ENCODE data around the gene TBCCD1.
"Not testable (repeated sequence)": the region's sequence is repeated elsewhere in the genome, so short reads cannot be mapped to it uniquely, and the experiment has no call there.

TBCCD1 gene

GRCh38 chr3:186549497-186549896 is 17.6 kb downstream of the TBCCD1 start:
- DNase-seq (ENCODE audit: low read depth in 2 of 2) = no peak

- no peak for DNase-seq (ENCODE audit: low read depth in 2 of 2)
Observed at GRCh38 chr3:186544281-186544680, 22.9 kb downstream of the TBCCD1 start, which contains the start of gene CRYGS. Gene CRYGS, minus strand, starts transcription at chr3:186544380. Its CDS starts 54 bp downstream, at chr3:186544326.

- no peak for DNase-seq (ENCODE audit: low read depth in 2 of 2)
Observed at GRCh38 chr3:186540835-186541226, 26.3 kb downstream of the TBCCD1 start.

GRCh38 chr3:186540221-186540834 is 26.8 kb downstream of the TBCCD1 start:
- DNase-seq (ENCODE audit: low read depth in 2 of 2) = peak; percentile 72 to 74

GRCh38 chr3:186538779-186539178 is 28.4 kb downstream of the TBCCD1 start:
- no peak for DNase-seq (ENCODE audit: low read depth in 2 of 2)

DNA sequence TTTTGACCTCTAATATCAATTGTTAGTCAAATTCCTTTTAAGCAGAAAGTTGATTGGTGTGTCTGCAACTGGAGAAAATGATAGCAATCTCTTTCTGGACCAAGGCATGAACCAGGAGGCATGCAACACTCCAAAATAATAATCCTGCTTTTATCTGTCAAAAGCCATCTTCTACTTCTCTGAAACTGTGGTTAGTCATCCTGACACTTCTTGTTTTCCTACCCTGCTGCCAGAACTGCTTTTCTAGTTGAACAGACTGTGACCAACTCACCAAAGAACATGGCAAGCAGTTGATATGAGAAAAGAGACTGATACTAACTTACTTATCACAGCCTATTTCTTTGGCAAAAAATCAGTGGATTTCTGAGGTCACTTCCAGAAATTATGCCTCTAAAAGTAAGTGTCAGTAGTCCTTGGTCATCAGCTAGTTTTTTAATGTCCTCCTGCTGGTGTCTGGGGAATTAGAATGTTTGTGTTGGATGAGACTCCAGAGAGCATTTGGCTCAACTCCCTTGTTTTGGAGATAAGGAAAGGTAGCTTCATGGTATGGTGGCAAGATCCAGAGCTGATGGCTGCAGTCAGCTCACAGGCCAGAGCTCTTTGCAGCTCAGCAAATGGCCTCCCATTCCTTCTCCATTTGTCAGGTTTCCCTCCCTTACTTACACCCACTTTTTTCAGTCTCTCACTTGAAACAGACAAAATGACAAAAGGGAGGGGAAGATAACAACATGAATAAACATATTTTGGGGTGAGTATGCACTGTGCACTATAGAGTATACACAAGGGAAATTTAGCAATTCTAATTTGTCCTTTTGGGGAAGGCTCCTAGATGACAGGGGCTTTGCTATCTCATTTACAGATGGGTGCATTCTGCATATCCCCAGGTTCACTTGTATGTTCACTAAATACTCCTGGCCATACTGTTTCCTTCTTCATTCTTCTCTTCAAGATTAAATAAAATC is 30.0 kb downstream of the TBCCD1 start:
- no peak for DNase-seq (ENCODE audit: low read depth in 2 of 2)

DNA sequence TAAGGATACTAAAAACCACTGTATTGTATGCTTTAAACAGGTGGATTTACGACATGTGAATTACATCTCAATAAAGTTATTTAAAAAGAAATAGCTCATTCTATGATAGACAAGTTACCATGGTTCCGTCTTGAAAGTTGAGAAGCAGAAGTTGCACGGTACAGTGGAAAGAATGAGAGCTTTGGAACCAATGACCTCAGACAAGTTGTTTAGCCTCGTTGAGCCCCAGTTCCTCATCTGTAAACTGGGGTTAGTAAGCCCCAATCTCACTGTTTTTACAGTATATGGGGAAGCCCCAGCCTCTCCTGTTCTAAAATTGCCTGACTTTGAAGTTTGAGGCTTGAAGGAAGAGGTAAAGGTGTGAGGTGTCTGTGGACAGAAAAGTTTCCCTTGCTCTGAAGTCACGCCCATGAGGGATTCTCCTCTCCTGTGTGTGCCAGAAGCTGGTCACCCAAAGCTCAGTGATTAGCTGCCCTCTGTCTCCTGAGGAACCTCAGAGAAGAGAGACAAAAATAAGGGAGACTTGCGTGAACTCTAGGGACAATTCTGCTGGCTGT is 32.9 kb downstream of the TBCCD1 start:
- DNase-seq (ENCODE audit: low read depth in 2 of 2) = peak in 1 of 2 donors; percentile 44

DNA sequence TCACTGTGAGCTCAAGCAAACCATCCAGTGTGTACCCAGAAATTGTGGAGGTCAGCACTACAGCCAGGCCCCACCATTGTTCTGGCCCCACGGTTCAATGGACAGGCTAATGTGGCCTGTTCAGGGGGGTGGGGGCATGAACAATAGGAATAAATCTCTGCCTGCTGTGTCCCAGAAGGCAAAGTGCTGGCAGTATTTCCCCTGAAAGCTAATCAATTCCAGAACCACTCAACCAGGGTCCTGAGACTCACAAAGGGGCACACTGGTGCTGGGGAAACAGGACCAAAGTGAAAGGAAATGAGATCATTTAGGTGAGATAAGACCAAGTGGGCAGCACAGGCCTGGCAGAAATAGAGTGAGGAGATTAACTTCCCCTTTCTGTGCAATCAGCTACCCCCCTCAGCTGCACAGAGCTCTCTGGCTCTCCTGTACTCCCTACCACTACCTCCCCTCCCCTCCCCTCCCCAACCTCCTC is 34.5 kb downstream of the TBCCD1 start:
- DNase-seq (ENCODE audit: low read depth in 2 of 2) = no peak

GRCh38 chr3:186531694-186532093 is 35.4 kb downstream of the TBCCD1 start:
- not testable (repeated sequence) for DNase-seq (ENCODE audit: low read depth in 2 of 2)

DNA sequence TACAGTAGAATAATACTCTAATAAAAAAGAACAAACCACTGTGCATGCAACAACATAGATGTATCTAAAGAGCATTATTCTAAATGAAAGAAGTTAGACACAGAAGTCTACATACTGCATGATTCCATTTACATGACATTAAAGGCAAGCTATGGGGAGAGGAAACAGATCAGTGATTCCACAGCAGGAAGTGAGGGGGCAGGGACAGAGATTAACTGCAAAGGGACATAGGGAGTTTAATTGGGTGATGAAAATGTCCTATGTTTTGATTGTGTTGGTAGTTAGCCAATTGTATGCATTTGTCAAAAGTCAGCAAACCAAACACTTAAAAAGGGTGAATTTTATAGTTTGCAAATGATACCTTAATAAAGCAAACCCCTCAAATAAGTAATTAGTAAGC is 36.7 kb downstream of the TBCCD1 start:
- DNase-seq (ENCODE audit: low read depth in 2 of 2) = no peak

DNA sequence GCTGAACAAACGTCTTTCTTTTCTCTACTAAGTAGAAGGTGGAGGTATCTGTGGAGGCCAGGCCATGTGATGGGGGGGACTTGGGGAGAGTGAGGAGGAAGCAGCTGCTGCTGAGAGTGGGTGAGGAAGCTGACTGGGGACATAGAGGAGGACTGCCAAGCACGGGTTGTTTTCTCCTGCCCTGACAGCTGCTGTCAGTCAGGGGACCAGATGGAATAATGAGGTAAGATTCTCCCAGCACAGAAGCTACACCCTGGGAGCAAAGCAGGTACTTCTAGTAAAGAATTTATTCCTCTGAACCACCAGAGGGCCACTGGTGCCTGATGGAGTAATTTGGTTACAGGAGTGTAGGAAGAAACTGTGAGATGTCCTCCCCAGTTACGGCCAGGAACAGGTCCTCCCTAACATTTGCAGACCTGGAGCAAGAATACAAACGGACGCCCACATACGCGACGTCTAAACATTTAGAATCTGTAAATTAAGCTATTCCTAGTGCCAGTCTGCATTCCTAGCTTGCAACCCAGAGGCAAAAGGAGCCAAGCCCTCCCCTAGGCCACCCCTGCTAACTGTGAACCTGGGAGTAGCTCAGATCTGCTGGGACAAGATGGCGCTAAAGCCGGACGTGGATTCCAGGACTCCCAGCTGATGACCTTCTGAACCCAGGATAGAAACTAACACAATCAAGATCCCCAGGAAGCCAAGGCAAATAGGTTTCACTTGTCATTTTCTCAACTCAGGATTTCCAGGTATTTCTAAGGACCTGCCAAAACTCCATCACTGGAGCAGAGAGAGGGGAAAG is 37.7 kb downstream of the TBCCD1 start:
- no peak for DNase-seq (ENCODE audit: low read depth in 2 of 2)

DNA sequence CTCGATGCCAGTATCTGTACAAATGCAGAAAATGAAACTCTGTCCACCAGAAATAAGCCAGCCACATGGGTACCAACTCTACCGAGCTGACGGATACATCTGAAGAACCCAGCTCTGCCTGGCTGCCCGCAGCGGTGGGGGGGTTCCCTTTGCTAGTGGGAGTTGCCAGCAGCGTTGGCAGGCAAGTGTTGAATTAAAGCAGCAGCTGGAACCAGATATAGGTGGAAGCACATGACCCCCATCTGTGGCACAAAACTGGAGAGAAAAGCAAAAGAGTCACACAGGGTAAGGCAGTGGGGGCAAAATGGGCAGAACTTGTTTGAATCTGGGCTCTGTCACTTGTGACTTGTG is 40.9 kb downstream of the TBCCD1 start:
- DNase-seq (ENCODE audit: low read depth in 2 of 2) = no peak

GRCh38 chr3:186525369-186526255 is 41.5 kb downstream of the TBCCD1 start:
- DNase-seq (ENCODE audit: low read depth in 2 of 2) = no peak

GRCh38 chr3:186524616-186525015 is 42.5 kb downstream of the TBCCD1 start:
- no peak for DNase-seq (ENCODE audit: low read depth in 2 of 2)

GRCh38 chr3:186523434-186523833 is 43.7 kb downstream of the TBCCD1 start:
- no peak for DNase-seq (ENCODE audit: low read depth in 2 of 2)

- DNase-seq (ENCODE audit: low read depth in 2 of 2) = no peak
Observed at GRCh38 chr3:186523022-186523421, 44.1 kb downstream of the TBCCD1 start.

DNA sequence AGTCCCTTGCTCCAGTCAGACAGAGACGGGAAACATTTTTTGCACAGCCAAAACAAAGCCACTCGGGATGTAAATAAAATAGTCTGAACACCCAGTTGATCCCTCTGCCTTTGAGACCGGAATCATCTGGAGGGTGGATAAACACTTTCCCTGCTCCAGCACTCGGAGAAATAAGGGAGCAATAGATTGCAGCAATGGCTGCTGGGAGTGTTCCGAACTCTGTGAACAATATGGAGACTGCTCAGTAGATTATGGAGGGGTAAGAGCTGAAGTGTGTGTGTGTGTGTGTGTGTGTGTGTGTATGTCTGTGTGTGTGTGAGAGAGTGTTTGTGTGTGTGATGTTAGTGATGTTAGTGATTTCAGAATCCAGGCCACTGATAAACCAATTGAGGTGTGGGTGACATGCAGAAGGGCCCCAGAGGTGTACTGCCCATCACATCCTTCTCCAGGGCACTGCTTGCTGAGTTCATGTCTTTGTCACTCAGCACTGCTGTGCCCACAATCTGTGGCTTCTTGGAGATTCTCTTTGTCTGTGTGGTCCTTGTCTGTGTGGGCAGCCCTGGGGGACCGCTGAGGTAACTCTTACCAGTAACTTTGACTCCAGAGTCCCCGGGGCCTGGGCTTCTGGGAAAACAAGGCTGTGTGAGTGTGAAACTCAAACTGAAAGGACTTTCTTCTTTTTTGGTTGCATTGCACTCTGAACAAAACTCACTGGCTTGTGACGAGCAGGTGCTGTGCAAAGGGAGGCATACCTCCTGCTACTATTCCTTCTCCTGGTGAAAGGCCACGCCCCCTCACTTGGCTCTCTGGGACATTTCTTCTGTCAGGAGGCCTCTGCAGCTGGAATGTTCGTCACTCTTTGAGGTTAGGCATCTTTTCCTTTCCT is 45.9 kb downstream of the TBCCD1 start:
- DNase-seq (ENCODE audit: low read depth in 2 of 2) = no peak

DNA sequence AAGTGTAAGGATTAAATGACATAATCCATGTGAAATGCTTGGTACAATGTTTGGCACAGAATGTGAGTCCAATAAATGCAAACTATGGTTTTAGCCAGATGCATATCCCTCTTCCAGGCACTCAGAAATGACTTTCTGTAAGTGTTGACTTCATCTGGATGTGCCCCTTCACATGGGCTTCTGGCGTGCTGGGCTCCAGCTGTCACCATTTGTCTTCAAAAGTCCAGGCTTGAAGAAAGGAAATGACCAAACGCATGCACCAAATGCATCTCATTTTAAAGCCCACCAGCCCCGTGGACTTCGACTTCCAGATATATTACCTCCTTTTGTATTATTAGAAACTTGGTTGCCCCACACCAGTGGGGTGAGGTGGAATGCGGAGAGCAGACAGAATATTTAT is 46.7 kb downstream of the TBCCD1 start:
- no peak for DNase-seq (ENCODE audit: low read depth in 2 of 2)

DNA sequence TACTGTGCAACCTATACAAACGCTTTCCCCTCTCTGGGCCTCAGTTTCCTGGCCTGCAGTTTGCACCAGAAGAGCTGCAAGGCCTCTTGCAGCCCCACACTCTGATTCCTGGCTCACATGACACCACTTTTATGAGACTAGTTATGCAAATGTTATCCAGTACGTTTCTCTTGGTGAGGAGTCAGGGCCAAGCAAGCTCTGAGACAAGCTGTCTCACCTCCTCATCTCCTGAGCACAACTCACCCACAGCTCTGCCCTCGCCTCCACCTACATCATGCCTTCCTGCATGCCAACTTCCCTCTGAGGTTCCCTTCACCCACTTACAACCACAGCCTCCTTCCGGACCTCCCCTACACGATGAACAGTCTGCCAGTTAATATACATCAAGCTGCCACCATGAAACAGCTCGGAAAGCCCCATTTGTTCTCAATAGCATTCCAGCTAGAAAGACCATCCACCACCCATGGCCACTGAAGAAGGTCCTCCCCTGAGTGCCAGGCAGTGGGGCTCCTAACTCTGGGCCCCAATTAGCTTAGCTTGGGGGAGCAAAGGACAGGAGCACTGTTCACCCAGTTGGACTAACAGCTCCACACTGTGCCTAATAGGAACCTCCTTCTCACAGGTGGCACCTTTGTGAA is 48.0 kb downstream of the TBCCD1 start:
- peak; percentile 34 to 47 for DNase-seq (ENCODE audit: low read depth in 2 of 2)
